Activated T-cell treated with anti-CD3 and anti-CD28 coated beads, Interleukin-2, amount 50 U/mL, for 1 hour (primary cell): ENCODE results near the gene AFF3.

ENCODE experiments used
- DNase-seq: peaks from one replicate; pipeline ENCODE4 v3.0.0-alpha.2; 2020

Gene AFF3

DNA sequence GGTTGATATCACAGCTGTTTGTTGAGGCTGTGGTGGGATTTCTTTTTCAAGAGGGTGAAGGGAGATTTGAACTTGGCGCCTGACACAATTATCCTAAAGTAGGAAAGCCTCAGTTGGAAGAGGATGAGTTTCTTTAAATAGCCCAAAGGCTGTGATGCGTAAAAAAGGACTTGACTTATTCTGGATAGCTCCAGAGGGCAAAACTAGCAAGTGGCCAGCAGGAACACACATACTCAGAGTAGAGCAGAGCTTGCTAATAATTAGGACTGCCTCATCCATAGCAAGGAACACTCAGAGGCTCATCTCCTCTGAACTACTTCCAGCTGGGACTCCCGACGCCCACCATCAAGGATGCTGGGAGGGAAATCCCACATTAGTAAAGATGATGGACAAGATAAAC is 74.0 kb downstream of the AFF3 start:
- no peak for DNase-seq

DNA sequence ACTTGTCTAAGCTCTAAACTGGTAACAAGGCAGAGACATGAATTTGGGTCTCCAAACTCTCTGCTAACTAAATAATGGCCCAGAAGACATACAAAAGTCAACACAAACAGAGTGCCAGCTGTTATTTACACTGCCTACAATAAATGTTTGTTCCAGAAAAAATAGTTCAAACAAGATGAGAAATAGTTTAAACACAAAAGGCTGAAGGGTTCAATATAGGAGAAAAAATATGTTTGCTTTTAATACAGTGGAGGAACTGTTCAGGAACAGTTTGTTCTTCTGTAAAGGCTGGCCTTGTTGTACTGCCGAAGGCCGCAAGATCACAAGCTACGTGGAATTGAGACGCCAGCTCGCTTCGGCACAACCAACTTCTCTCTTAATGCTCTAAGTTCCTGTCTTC is 74.6 kb downstream of the AFF3 start:
- DNase-seq: no peak

DNA sequence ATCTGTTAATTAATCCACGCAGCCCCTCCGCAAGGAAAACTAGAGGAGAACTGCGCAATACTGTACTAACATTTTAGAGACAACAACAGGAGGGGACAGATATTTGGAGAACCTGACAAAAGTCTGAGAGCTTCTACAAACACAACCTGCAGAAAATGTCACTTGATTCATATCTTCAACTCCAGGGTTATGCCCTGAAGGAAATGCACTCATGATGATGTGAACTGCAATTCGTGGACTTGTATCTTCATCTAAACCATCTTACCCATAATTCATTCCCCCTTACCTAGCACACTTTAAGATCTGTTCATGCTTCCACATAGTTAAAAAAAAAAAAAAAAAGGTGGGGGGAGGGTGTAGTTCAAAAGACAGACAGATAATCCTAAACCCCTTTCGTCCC is 75.5 kb downstream of the AFF3 start:
- DNase-seq: no peak

DNA sequence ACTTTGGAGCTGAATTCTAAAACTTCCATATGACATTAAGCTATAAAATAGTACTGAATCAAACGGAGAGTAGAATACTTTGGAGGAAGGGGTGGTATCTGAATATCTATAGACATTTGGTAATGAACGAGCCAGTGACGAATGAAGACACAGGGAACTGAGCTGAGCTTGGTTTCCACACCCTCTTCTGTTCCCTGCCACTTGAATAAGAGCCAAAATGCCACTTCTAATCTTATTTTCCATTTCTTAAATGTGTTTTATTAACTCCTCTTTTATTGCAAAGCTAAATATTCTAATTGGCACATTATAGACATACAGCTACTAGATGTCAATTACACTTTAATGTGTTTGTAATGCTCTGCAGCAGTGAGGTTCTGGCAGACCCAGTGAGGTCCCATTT is 76.1 kb downstream of the AFF3 start:
- no peak for DNase-seq

DNA sequence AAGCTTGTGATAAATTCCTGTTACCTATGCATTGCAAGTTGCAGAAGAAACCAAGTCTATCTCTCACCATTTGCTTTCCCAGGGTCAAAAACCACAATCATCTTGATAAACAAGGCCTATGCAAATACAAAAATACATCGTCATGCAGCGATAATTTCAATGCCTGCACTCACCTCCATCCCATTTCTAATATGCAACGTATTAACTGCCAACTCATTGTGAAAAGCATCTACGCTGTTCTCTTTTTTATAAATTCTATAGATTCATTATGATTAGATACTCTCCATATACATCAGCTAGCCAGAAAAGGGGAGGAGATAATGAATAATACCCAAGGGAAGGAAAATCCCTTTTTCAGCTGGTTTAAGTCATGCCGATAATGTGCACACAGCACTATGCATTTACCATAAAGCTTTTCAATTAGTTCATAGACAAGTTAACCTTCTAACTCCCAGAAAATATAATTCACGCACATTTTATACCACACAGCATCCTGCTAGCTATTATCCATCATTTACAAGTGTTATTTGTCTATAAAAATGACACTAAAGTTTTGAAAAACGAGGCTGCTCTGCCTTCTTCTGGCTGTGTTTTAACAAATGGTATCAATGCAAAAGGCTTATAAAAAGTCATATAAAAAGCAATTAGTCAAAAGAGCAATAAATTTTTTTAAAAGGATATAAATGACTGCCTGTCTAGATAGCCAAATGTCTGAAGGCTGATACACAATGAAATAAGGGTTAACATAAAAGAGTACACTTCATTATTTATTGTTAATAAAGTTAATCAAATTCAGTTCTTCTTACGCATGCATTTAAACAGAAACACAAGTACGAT is 77.6 kb downstream of the AFF3 start:
- no peak for DNase-seq

DNA sequence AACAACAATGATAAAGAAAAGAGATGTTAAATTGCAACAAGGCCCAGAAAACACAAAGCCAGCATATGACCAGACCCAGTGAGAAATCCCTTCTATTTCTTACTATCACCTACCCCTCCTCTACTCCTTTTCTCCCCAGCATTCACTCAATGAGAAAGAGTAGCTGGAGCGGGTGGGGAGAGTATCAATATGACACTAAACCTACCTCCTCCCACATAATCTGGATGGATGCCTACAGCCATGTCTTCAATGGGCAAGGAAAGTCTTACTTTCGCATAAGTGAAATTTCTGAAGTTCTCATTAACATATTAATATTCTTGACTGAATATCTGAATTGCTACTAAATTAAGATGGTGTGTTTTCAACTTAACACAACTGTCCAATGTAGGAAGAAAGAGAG is 78.2 kb downstream of the AFF3 start:
- no peak for DNase-seq

DNA sequence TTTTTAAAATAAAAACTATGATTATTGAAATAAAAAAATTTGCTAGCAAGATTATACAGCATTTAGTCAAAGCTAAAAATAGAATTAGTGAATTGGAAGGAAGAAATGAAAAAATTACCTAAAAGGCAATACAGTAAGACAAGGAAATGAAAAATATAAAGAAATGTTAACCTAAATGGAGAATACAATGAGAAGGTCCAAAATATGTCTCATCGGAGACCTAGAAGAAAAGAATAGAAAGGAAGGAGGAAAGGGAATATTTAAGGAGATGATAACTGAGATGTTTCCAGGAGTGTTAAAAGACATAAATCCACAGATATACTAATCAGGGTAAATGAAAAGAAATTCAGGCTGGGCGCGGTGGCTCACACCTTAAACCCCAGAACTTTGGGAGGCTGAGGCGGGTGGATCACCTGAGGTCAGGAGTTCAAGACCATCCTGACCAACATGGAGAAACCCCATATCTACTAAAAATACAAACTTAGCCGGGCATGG is 78.9 kb downstream of the AFF3 start:
- DNase-seq: no peak

DNA sequence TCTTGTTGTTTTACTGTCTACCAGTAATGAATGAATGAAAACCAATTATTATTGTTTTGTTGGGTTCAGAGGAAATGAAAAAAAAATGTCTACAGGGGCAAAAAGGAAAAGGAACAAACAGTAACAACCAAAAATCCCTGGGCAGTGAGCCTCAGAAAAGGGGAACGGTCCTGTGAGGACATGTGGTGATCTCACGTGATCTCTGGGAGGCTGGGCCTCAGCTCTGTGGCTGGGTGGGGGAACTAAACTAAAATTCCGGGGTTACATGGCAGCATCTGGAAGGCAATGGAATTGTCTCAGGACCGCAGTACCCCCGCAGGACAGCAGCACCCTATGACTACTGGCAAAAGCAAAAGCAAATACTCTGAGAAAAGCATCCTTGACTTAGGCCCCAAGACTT is 80.1 kb downstream of the AFF3 start:
- no peak for DNase-seq

DNA sequence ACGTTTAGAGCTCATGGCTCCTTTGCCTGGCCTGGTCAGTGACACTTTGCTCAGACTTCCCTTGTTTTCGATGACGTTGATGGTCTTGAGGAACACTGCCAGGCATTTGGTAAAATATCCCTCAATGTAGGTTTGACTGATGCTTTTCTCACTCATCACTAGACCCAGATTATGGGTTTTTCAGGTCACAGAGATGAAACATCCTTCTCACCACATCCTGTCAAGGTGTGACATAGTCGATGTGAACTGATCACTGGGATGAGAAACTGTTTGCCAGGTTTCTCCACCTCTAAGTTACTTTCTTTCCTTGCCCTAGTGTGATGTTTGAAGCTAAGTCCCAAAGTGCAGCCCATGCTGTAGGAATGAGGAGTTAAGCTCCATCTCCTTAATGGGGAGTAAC is 81.5 kb downstream of the AFF3 start:
- DNase-seq: no peak

DNA sequence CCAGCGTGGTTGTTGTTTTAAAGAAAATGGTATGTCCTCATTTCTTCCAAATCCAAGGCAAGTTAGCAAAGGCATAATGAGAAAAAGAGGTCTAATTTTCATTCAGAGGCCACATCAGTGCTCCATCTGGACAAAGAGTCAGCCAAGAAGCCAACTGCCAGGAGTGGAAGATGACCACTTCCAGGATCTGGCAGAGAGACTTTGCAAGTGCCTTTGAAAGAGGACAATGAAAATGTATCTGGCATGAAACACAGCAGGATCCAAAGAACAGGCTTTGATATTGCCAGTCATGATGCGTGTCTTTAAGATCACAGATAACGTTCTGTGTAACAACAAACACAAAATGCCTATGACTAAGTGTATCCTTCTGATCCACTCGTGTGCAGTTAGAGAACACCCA is 82.8 kb downstream of the AFF3 start:
- DNase-seq: no peak

DNA sequence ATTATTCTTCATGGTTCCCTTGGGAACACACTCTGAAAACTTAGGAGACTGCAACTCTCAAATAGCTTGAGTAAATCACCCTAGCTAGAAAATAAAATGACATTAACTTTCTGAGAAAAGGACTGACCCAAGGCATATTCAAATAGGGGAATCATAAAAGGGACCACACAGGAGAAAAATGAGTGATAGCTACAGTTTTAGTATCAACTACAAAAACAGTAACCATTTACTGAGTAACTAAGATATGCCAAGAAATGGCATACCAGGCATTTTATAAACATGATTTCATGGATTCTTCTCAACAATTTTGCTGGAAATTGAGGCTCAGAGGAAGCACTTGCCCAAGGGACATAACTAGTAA is 84.5 kb downstream of the AFF3 start:
- DNase-seq: no peak

DNA sequence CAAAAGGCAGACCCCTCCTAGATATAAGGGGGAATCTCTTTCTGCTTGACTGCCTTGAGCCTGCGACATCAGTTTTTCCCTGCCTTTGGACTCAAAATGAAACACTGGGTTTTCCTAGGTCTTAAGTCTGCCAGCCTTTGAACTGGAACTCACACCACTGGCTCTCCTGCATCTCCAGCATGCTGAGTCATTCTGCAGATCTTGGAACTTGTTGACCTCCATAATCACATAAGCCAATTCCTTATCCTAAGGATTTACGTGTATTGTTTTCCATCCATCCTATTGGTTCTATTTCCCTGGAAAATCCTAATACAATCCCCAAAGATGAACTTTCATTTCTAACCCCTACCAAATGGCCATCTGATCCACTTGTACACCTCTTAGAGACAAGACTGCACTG is 88.0 kb downstream of the AFF3 start:
- DNase-seq: no peak

DNA sequence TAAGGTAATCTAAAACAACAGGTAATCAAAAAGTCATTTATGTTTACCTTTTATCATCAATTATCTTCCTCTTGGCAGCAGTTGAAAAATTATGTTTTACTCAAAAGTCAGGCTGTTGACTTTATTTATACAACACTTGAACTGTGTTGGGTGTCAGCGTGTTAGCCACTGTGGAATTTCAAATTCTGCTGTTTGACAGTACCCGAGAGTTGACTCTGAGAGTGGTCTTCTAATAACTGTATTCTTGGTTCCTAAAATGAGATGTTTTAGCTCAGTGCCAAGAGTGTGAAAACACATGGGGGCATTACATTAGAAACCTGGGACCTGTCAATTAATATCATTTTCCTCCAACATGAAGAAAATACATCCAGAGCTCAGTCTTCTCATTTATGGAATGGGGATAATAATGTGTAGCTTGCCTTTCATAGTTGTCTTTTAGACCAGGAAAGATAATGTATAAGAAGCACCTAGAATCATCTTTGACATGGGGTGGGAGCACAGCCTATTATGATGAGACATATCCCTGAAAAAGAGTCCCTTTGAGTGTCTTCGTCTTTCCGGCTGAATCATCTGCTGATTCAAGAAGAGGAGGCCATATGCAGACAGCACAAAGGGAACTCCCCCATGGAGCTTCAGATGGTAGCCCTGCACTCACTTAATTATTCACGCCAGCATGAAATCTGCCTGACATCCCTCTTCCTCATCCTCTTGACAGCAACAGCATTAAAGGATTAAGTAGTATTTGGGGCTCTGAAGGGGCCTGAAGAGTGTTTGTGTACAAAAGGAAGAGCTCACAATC is 89.1 kb downstream of the AFF3 start:
- no peak for DNase-seq

DNA sequence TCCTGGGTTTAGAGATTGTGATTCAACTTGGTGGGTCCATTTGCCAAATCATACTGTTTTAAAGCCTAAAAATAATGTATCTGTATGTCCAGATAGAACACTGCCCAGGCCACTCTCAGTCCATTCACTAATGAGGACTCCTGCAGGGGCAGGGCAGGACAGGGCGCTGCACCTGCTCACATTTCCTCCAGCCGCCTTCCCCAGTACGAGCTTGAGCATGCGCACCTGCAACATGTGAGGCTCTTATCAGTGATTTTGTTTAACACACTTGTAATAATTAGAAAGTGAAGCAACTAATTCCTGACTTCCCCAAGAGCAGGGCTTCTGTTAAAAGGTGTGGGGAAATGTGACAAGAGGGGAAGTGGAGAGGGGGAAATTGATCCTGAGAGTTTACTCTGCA is 89.7 kb downstream of the AFF3 start:
- DNase-seq: no peak

DNA sequence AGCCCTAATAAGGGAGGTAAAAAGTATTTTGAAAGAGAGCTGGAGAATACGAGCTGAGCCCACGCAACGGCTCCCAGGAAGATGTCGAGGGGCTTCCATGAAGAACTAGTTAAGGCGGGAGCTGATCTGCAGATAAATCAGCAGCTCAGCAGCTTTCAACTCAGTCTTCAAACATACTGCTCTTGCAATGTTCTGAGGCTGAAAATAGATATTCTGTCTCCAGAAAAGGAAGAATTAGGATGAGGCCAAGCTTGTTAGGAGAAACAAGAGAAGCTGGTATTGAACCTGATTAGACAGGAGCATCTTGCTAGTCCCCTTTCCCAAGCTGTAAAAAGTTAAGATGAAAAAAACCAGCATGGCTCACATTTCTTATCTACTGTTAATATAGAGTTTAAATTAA is 91.1 kb downstream of the AFF3 start:
- no peak for DNase-seq

DNA sequence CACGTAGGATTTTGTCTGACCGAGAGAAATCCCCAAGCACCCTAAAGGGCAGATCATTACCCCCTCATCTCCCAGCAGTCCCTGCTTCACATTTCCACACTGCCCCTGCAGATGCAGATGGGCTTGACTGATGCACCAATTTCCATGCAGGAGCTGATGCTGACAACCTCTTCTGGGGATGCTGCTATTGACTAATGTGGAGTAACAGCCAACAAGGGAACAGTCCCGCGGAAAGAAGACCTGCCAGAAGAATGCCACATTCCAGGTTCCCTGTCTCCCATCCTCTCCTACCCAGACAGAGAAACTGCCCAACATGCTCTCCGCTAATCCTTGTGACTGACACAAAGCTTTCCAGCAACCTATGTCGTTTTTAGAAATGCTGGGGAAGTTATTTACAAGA is 91.7 kb downstream of the AFF3 start:
- DNase-seq: no peak

DNA sequence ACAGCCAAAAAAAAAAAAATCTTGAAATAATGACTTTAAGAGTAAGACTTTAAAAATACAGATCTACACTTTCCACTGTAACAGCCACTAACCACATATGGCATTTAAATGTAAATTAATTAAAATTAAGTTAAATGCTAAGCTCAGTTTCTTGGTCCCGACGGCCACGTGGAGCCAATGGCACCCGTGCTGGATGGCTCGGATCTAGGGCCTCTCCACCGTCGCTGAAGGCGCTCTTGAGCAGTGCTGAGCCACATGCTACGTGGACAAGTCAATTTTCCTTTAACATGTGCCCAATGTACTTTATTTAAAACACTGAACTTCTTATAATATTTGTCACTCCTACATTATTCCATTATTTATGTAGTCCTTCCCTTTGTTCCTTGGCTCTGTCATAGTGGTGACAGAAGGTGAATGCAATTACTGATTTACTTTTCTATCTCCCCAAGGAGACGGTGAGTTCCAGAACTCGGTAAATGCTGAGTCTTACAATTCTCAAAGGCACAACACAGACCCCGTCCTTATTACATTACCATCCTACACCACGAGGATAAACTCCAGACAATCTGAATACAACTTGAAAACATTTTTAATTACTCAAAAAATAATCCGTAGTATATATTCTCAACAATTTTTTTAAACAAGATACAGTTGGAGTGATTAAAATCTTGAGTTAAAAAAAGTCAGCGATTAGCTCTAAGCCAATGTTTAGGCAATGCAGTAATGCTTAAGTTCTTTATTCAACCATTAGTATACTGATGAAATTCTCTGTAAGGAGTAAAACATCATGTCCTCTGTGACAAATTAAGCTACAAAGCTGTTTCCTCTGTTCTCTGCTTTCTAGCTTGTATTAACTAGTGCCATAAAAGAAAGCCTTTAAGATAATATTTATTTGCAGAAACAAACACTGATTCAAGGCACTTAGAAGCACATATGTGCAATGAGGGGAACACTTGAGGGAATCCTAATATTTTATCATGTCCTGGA is 95.1 kb downstream of the AFF3 start:
- DNase-seq: no peak

DNA sequence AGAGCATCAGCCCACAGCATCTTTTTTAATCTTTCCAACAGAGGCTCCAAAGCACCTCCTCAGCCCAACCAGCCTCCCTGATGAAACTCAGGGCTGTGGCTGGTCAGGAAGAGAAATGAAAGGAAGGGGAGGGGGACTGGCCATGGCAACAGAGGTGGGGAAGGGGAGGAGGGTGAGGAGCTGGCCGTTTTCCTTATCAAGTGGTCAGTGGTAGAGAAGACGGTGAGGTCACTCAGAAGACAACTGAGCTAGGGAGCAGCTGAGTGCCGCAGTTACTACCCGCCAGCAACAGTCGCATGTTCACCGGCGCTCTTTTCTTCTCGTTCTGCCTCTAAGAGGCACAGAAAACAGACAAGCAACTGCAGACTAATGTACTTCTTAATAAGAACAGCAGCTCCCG is 97.4 kb downstream of the AFF3 start:
- DNase-seq: no peak

DNA sequence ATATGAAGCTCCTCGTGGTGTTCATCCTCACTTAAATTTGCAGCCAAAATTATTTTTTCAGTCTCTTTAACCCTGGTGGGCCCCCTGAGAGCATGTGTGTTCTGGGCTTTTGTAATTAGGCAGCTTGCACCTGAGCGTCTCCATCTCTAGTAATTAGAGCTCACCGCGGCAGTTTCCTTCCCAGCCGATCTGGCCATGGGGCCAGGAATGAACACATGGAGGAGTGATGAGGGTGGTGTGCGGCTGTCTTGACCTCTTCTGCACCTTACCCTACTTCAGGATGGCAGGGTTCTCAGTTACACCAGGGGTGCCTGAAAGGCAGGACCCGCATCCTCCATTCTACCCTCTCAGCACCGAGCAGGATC is 98.5 kb downstream of the AFF3 start:
- no peak for DNase-seq

DNA sequence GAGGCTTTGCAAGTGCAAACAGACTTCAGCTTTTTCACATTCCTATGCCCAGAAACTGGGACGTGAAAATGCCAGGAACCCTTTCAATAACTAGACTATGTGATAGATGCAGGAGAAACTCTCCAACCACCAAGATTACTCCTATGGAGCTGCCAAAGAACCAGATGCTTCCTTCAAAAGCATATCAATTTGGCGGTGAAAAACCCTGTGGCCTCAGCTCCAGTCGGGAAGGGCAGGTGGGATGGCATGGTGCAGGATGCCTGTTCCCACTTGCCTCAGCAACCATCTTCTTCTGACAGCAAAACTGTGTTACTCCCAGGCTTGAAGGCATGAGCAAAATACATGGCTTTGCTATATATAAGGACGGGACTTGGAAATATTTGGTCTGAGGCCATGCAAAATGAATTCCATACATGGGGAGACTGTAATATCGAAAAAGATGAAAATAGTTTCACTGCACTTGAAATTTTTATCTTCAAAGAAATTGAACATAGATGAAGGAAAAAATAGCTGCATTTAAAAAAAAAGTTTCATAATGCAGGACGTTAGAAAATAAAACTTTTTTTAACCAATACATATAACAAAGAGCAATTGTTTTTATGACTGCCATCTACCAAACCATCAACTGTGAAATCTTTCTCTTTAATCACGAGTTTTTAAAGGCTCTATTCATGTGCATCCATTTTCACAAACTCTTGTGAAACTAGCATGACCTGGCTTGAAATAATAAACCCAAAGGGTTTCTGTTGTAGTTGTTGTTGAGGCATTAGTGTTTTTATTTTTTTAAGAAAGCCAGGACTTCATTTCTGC is 99.1 kb downstream of the AFF3 start:
- DNase-seq: no peak

DNA sequence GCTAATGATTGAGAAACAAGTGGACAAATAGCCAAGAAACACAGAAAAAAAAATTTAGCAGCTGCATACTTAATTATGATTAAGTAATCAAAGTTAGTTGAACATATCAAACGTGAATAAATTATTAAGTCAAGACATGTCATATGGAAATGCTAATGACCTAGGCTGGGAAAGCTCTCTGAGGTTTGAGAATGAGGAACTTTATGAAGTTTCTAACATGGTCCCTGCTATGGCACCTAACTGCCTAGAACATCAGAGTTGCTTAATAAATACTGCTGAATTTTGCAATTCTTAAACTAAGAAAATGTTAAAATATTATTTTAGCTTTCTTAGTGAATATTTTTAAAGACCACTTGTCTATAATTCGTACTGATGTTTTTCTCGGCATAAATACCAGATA is 99.8 kb downstream of the AFF3 start:
- no peak for DNase-seq

DNA sequence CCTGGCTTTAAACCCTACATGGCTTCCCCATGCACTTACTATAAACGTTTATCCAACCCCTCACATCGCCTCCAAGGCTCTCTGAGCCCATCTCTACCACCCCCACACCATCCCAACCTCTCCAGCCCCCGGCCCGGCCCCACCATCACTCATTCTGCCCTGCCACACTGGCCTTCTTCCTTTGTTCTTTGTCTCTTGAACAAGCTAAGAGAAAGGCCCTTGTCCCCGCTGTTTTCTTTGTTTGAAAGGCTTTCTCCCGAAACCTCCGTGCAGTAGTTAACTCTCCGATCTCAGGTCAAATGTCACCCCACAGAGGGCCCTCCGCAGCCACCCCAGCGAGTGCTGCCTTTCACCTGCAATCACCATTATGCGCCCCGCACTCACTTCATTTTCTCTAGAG is 100.4 kb downstream of the AFF3 start:
- DNase-seq: no peak
